ENCODE measurements around the gene LEF1. TPM values are rescaled to one million over a fixed set of nuclear protein-coding genes. Genes with fewer than 3 reads are reported as not detected.

Gene LEF1
- total and polyA plus RNA-seq, 8 donors, result 0.81 to 11.0 (median 3.0) TPM; not detected in 2

DNA sequence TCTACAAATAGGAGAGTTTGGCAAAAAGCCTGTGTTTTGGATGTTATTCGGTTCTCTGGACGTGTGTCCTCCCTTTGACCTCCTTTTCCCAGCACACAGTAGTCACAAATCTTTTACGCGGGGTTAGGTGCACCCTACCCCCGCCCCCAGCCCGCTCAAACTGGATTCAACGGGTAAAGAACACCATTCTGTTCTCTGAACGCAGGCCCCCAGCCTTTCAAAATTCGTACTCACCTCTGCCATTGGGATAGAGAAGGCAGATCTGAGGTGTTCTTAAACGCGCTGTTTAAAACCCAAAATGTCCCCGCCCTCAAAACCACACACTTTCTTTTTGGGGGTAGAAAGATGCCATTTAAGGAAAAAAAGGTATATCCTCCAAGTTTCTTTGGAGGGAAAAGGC, 2.7 kb downstream of the LEF1 start:
- peaks cover 29 to 38% (median 32%) of the 10 kb centered on the region in 4 donors for H3K4me1 ChIP-seq
- no peaks in the 10 kb centered on the region for H3K36me3 ChIP-seq
- no peaks in the 10 kb centered on the region for H3K9me3 ChIP-seq
- peak overlapping the region in 2 of 4 donors; percentile 75 to 81 for H3K4me3 ChIP-seq
- H3K27ac ChIP-seq, result no peak overlapping the region
- DNase-seq, result peak in 1 of 2 donors; percentile 44
- TF ChIP-seq EP300 (IDR thresholded peaks at IDR 0.05), result no peak
- no peak for TF ChIP-seq POLR2A (IDR thresholded peaks at IDR 0.05)
- TF ChIP-seq, protein P1, sequence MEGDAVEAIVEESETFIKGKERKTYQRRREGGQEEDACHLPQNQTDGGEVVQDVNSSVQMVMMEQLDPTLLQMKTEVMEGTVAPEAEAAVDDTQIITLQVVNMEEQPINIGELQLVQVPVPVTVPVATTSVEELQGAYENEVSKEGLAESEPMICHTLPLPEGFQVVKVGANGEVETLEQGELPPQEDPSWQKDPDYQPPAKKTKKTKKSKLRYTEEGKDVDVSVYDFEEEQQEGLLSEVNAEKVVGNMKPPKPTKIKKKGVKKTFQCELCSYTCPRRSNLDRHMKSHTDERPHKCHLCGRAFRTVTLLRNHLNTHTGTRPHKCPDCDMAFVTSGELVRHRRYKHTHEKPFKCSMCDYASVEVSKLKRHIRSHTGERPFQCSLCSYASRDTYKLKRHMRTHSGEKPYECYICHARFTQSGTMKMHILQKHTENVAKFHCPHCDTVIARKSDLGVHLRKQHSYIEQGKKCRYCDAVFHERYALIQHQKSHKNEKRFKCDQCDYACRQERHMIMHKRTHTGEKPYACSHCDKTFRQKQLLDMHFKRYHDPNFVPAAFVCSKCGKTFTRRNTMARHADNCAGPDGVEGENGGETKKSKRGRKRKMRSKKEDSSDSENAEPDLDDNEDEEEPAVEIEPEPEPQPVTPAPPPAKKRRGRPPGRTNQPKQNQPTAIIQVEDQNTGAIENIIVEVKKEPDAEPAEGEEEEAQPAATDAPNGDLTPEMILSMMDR (IDR thresholded peaks at IDR 0.05), result no peak
- TF ChIP-seq POLR2AphosphoS5 (IDR thresholded peaks at IDR 0.05), result no peak
- peaks cover 21 to 94% (median 58%) of the 10 kb centered on the region in 3 donors for H3K27me3 ChIP-seq
- intact Hi-C loops (cut with DNase I; ENCODE audit: low total_unique reads), result no loop called here
- WGBS, 5 donors, result 26 to 45% (median 34%) methylated on average over 11 to 12 of the region's 12 CpGs

DNA sequence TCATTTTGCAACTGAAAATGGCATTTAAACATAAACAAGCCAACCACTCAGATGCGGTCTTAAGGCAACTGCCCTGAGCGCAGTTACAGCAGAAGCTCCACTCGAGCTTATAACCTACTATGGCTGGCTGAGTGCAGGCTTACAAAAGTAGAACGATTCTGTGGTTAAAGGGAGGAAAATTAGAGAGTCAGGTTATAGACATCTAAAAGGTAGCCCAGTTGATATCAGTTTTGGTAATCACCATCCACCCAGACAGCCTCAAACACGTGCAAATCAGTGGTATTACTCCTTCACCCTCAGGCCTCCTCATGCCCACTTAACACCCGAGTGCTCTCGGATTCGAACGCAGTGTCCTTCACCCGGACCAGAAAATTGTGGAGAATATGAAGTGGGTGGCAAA, 3.1 kb downstream of the LEF1 start:
- Histone ChIP-seq H3K36me3 (no peaks in the 10 kb centered on the region), H3K27ac (no peak overlapping the region), H3K4me1 (peaks cover 29 to 38% (median 32%) of the 10 kb centered on the region in 4 donors), H3K9me3 (no peaks in the 10 kb centered on the region), H3K4me3 (peak overlapping the region in 1 of 4 donors; percentile 75), H3K27me3 (peaks cover 19 to 94% (median 53%) of the 10 kb centered on the region in 3 donors)
- intact Hi-C loops (cut with DNase I; ENCODE audit: low total_unique reads), result no loop called here
- no peak for DNase-seq
- 49 to 75% (median 57%) methylated on average over 10 of the region's 10 CpGs for WGBS, 5 donors
- TF ChIP-seq POLR2AphosphoS5 (IDR thresholded peaks at IDR 0.05), result no peak
- TF ChIP-seq, protein P1 (IDR thresholded peaks at IDR 0.05), result no peak

DNA sequence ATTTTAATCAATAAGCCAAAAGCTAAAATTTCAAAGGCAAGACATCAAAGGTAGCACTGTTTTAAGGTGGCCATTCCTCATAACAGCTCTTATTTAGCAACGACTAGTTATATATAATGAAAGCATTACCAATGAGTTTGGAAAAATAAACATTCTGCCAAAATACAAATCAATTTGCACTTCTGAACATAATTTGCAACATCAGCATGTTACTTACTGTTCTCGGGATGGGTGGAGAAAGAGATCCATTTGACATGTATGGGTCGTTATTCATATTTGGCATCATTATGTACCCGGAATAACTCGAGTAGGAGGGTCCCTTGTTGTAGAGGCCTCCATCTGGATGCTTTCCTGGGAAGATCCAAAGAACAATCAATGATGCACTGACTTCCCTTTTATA, 5.4 kb downstream of the LEF1 start:
- Histone ChIP-seq H3K27me3 (peaks cover 16 to 89% (median 31%) of the 10 kb centered on the region in 3 donors), H3K4me3 (no peak overlapping the region), H3K4me1 (peaks cover 18 to 24% (median 22%) of the 10 kb centered on the region in 4 donors), H3K9me3 (no peaks in the 10 kb centered on the region), H3K36me3 (no peaks in the 10 kb centered on the region), H3K27ac (no peak overlapping the region)
- TF ChIP-seq EP300 (IDR thresholded peaks at IDR 0.05) (no peak), POLR2AphosphoS5 (IDR thresholded peaks at IDR 0.05) (no peak), POLR2A (IDR thresholded peaks at IDR 0.05) (no peak)
- TF ChIP-seq, protein P1 (IDR thresholded peaks at IDR 0.05), result no peak
- DNase-seq, result no peak
- 79 to 87% (median 81%) methylated on average over 5 of the region's 5 CpGs for WGBS, 5 donors
- intact Hi-C loops (cut with DNase I; ENCODE audit: low total_unique reads), result no loop called here

DNA sequence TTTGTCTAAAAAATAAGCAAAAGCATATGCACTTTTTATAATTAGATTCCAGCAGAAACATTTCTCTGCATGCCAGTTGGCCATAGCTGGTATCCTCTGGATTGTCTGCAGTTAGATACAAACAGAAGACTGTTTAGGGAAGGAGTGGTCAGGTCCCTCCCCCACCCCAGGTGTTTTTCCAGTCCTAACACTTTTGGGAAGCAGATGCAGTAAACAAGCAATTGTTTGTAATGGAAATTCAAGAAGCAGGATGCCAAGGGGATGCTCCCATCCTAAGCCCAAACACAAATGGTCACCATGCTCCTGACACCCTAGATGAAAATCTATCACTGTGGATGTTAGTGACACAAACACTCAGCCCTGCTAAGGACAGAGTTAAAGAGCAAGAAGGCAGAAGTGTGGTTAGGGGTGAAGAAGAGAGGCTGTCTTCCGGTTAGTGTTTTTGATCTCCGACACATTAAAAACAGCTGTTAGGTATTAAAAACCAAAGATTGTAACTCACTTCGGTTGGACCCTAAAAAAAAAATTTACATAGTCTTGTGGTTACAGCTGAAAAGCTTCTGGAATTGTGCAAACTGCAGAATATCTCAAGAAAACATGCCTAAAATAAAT, 7.9 kb downstream of the LEF1 start:
- Histone ChIP-seq H3K4me3 (no peak overlapping the region), H3K4me1 (peaks cover 0 to under 1% (median 0%) of the 10 kb centered on the region in 4 donors), H3K27me3 (peaks cover 5 to 76% (median 6%) of the 10 kb centered on the region in 3 donors), H3K27ac (no peak overlapping the region), H3K9me3 (no peaks in the 10 kb centered on the region), H3K36me3 (no peaks in the 10 kb centered on the region)
- WGBS, 5 donors, result 20 to 42% (median 36%) methylated on average over 3 of the region's 3 CpGs
- TF ChIP-seq POLR2AphosphoS5 (IDR thresholded peaks at IDR 0.05) (no peak), POLR2A (IDR thresholded peaks at IDR 0.05) (no peak), EP300 (IDR thresholded peaks at IDR 0.05) (no peak)
- TF ChIP-seq, protein P1 (IDR thresholded peaks at IDR 0.05), result no peak
- intact Hi-C loops (cut with DNase I; ENCODE audit: low total_unique reads), result no loop called here
- DNase-seq, result no peak

Measured in stomach (tissue), 9 donors.